Left lobe of liver (tissue), 2 donors: Measurements from ENCODE around the gene POFUT2. TPM values are rescaled to one million over a fixed set of nuclear protein-coding genes. Genes with fewer than 3 reads are reported as not detected.

Source experiments
- ATAC-seq: fragments of 200-7000 bp; cut with Tn5 transposase; one replicate; pipeline ENCODE4 v1.9.1; 2020; ENCODE audit warnings: mild to moderate bottlenecking, moderate library complexity
- DNase-seq: peaks from one replicate; pipeline ENCODE4 v3.0.0-alpha.2; 2020; ENCODE audit warnings: low spot score
- total RNA-seq: library from RNA; stranded (reverse); gene quantifications from one replicate; pipeline ENCODE4 v1.2.1, GENCODE V29; 2021
- donor health status: DM: no; HTN: no; CAD: no; lungs with moderate emphysema.
- donor health status: DM: no; HTN: yes; CAD: no.

POFUT2 gene
- total RNA-seq, 1 donor from 2014 or later = 17.5 TPM

DNA sequence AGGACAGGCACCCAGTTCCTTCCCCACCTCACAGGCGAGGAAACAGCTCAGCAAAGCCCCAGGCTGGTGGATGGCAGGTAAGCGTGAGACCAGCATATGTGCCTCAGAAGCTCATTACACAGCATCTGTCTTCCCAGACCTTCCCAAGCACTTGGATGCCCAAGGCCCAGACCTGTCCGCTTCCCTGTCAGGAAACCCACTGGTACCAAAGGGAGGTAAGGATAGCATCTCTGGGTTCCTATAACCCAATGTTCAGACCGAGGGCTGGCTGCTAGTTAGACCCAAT is 3.3 kb downstream of the POFUT2 start:
- DNase-seq (peak; percentile 40), ATAC-seq (no peak)

DNA sequence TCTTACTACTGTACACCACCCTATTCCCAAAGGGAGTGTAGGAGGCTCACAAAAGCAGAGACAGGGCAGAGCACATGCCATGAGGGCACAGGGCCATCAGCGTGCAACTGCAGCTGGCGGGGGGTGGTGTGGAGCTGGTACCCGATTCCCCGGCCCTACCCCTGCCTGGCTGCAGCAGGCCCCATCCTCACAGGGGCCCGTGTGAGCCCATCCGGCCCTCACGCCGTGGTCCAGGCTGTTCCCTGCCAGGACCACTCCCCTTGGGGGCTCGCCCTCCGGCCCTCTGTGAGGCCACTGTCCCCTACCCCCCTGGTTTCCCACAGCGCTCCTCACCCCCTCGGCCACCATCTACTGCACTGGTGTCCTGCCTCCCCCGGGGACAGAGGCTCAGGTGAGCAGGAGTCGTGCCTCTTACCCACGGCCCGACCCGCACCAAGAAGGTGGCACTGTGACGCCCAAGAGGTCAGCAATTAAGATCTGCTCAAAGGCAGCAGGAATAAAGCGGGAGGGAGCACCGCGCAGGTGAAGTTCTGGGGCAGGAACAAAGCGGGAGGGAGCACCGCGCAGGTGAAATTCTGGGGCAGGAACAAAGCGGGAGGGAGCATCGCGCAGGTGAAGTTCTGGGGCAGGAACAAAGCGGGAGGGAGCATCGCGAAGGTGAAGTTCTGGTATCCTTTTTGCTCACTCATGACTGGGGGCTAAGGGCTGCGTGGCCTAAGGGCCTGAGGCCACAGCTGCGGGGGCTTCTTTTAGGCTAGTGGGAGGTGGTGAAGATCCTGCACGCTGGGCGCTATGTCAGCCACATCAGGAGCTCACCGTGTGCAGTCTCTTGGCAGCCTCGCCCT is 3.9 kb downstream of the POFUT2 start:
- ATAC-seq = no peak
- peak; percentile 38 for DNase-seq

DNA sequence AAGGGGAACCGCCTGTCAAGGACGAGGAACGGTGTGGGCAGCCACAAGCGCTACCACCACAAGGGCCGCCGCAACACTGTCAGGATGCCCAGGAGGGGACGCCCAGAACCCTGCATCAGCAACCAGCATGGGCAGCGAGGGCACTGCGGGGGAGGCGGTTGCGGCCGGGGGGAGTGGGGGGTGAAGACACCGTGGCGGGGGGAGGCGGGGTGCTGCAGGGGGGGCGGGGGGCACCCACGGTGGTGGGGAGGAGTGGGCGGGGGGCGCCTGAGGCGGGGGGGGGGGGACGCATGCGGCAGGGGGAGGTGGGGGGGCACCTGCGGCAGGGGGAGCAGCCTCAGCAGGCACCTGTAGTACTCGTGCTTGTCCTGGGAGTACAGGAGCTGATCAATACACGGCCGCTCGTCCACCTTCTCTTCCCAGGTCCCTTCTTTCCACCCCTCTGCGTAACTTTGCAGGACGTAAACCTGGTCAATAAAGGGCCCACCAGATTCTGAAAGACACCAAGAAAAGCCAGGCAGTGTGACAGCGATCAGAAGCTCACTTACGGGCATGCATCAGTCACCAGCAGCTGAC is 4.6 kb downstream of the POFUT2 start:
- ATAC-seq (no peak), DNase-seq (peak; percentile 33)

DNA sequence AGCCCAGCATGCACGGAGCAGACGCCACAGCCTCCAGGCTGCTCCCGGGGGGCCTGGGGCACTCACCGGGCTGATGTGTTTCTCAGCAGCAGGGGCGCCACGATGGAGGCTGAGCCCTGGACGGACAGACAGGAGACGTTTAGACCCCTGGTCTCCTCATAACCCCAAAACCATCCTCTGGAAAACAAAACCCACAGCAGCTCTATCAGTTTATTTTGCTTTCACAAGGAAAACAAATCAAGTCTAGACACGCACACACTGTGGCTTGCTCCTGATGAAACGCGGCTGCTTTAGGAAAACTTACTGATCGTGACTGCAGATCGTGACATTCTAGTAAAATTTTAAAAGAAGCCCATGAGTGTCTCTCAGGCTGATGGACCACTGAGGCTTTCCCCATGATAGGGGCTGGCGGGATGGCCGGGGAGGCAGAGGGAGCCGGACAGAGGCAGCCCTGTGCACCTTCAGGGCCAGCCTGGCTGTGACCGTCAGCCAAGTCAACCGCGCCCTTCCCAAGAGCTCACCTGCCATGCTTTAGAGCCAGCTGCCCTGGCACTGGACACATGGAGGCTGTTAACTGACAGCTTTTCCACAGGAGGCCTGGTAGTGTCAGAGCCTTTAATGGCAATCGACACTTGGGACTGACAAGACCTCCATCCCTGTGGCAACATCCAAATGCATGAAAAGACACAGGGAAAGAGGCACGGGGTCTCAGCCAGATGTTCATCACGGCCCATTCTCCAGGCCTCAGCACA is 5.2 kb downstream of the POFUT2 start:
- ATAC-seq (no peak), DNase-seq (peak; percentile 33)

DNA sequence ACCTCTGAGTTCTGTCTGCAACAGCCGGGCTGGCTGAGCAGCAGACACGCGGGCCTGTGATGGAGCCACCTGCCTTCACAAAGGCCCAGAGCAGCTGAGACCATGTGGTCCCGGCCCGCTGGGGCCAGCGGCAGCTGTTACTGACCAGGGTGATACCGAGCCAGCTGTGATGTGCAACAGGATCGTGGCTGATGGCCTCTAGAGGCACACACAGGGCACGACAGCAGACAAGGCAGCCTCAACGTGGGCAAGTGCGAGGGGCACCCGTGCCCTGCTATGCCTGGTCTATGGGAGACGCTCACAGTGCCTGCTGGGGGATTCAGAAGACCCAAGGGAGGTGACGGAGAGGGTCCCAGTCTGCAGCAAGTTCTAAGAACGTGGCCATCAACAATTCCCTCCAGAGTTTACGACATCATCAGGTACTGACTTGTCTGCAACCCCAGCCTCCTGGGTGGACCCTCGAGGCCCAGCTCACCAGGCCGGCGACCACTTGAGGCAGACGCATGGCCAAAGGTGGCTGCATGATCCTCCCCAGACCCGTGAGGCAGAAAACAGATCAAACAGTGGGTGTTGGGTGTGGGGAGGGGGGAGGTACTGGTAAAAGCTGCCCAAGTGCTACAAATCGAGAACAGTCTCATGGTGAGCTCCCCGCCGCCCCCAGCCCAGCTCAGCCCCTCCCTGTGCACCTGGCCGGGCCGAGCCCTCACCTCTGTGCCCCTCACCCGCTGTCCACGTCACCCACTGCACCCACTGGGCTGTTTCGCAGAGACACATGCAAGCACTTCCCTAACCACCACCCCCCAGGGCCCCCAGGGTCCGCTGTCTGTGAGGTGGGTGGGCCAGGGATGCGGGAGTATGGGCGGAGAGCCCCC is 6.0 kb downstream of the POFUT2 start:
- DNase-seq = peak; percentile 40
- no peak for ATAC-seq

DNA sequence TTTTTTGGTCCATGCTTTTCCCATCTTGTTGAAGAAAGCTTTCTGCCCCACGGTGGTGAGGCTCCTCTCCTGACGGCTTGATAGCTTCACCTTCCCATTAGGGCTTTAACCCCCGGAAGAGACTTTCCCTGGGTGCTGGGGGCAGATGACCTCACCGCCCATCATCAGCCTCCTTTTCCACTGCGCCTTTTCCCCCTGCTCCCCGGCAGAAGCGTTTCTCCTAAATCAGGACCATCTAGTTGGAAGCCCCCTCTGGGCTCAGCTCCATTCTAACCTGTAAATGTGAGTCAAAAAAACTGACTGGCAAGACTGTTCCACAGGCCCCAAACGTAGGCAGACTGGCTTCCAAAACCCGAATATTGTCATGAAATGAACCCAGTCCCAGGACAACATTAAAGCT is 6.7 kb downstream of the POFUT2 start:
- DNase-seq = peak; percentile 12
- no peak for ATAC-seq

DNA sequence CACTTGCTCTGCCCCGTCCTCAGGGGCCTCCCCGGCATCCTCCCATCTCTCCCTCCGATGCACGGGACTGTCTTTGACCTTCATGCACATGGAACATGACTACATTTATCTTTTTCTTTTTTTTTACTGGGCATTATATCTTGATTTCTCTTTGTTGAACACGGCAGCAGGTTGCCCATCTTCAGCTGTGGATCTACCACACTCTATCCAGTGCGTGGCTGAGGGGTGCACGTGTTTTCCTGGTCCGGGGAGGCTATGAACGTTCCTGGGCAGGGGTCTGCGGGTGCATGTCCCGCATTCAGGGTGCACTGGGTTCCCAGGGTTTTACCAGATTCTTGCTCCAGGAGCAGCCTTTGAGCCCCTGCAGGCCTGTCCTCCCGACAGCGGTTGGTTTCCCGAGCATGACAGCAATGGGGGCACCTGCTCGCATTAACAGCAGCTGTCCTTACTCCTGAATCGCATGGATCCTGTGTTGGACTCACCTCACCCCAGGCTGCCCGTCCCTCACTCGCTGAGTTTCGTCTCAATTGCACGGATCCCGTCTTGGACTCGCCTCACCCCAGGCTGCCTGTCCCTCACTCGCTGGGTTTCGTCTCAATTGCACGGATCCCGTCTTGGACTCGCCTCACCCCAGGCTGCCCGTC is 7.4 kb downstream of the POFUT2 start:
- ATAC-seq = no peak
- peak; percentile 24 for DNase-seq

DNA sequence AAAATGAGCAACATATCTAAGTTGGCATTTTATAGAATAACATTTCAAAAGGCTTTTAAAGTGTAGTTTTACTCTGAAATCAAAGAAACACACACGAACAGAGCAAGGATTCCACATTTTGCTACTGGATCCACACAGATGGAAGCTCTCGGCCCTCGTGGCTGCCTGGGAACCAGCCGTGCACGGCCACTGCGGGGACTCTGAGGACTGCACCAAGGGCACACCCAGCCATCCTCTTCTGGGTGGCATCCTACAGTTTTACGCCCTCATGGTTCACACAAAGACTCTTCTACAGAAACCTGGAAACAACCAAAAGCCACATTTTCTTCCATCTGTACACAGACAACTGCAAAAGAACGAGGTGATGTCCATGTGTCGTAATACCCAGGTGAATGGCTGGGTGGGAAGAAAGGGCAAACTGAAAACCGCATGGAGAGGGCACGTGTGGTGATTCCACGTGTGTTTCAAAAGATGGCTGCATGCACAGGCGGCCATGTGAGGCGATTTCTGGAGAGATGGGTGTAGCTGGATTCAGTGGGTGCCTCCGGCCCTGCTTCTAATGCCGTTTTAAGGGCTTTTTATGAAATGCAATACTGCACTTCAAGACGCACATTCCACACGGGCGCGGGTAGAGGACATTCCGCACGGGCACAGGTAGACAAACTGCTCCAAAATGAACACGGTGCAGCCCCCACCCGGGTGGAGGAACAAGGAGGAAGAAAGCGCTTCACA is 8.1 kb downstream of the POFUT2 start:
- no peak for ATAC-seq

DNA sequence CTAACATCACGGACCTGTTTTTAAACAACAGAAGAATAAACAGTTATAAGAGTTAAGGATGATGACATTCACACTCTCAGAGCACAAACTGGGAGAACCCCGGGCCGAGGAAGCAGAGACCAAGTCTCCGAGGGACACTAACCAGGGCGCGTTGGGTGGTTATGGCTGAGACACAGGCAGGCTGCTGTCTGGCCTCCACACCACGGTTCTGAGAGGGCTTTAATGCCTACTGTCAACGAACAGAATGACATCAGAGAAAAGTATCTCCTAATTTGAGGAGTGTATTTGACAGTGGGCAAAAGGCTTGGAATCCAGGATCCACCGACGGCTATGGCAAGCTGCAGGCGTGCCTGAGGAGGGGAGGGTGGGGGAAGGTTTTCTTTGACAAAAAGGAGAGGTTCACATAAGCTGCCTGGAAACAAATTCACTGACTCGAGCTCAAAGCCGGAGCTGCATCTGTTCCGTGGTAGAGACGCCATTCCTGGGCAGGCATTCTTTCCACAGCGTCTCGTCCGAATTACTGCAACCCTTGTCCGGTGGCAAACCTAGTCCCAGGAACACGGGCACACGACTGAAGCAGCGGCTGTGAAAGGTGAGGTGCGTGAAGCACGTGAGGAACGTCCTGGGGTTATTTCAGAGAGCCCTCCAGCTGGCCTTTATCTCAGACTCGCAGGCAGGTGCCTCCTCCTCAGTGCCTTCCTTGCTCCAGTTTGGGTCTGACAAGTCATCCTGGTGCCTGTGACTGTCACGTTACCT is 9.4 kb downstream of the POFUT2 start:
- ATAC-seq = no peak
- peak; percentile 23 for DNase-seq

More for the DNA sequence above, 8.1 kb downstream of the POFUT2 start:
- DNase-seq = peak; percentile 38

DNA sequence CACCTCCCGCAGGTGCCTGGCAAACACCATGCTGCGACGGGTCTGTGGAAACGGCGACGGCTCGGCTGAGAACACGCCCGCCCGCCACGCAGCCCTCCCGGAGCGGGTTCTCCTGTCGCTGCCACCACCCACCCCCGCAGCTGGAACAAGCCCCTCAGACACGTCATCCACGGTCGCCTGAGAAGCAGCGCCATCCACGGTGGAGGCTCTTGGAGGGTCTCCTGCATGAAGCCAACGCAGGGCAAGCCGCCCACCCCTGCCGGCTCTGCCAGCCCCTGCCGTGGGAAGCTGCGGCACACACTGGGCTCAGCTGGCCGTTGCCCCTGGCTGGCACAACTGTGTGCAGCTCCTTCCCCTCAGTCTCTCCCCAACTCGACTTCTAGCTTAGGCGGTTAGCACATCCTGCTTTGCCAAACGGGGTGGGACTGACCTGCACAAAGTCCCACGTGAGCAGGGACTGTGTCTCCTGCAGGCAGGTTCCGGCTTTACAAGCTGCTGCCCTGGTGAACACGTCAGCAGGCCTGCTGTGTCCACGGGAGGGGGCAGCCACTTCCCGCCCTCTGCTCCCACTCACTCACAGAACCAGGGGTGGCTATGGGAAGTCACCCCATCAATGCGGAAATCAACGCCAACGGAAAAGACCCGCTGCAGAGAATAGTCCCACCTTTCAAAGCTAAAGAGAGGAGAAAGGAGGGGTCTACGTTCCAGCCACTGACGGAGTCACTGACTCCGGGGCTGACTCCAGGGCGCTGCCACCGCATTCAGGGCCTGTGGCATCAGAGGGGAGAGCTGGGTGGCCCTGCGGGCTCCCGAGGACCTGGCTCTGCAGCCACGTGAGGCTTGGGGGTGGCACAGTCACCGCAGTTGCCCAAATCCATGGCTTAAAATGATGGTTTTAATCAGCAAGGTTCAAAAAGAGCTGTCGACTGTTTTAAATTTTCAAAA is 10.3 kb downstream of the POFUT2 start:
- ATAC-seq = no peak
- DNase-seq = peak; percentile 40

DNA sequence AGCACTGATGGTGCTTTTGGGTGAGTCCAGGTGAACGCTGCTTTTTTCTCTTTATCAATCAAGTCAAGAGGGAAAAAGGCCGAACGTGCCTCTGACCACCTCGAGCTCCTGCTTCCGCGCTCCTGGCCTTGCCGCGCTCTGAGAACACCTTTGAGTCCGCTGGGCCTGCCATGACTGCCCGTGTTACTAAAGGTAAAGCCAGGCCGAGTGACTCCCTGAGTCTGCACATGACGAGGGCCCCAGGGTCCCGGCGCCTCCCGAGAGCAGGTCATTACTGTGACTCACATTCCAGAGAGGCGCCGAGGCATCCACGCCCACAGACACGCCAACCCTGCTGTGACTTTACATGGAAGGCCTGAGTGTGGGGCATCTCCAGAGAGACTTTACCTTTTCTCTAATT is 11.1 kb downstream of the POFUT2 start:
- peak; percentile 38 for DNase-seq

DNA sequence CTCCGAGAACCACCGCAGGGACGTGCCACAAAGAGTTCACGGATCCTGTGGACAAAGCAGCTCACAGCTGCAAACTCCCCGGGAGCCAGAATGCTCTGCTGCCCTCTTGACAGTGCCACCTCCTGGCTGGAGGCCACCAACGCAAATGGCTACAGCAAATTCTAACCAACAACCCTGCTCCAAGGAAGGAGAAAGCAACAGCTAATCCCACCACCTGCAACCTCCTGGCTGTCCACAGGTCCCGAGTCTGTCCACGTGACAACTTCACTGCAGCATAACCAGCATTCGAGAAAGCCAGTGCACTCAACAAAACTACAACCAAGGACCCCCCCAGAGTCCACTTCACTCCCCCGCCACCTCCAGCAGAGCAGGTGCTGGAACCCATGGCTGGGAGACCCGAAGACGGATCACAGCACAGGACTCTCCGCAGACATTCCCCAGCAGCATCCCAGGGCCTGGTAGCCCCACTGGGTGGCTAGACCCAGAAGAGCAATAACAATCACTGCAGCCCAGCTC is 17.3 kb downstream of the POFUT2 start:
- peak; percentile 81 for ATAC-seq
- peak; percentile 52 for DNase-seq

More for the DNA sequence above, 11.1 kb downstream of the POFUT2 start:
- ATAC-seq = no peak

DNA sequence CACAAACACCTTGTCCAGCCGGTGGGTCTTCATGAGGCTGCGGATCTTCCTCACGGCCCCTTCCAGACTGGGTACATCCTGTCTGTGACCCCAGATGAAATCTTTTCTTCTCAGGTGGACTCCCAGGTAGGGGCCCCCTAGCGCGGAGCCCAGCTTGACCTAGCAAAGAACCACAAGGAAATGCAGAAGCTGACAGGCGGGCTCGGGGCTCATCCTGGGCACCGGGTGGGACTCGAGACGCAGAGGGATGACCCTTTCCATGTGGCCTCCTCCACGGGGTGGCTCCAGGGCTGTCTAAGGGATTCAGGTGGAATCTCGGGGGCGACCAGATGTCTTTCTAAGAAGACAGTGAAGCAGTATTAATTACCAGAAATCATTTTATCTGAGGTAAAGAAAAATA is 17.8 kb downstream of the POFUT2 start:
- DNase-seq = peak; percentile 24
- no peak for ATAC-seq

DNA sequence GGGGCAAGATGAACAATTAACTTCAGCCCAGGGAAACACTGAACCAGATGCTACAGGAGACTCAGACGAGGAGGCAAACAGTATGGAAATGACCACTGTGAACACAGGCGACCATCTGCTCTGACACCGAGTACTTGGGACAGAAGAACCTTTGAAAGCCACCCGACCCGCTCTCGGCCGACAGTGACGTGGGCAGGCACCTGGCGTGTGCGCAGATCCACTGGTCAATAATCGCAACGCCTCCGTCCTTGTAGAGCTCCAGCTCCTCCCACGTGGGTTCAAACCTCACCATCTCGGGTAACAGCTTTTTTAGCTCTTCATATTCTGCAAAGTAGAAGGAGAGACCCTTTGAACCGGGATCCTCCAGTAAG is 20.3 kb downstream of the POFUT2 start:
- DNase-seq (peak; percentile 24), ATAC-seq (no peak)

DNA sequence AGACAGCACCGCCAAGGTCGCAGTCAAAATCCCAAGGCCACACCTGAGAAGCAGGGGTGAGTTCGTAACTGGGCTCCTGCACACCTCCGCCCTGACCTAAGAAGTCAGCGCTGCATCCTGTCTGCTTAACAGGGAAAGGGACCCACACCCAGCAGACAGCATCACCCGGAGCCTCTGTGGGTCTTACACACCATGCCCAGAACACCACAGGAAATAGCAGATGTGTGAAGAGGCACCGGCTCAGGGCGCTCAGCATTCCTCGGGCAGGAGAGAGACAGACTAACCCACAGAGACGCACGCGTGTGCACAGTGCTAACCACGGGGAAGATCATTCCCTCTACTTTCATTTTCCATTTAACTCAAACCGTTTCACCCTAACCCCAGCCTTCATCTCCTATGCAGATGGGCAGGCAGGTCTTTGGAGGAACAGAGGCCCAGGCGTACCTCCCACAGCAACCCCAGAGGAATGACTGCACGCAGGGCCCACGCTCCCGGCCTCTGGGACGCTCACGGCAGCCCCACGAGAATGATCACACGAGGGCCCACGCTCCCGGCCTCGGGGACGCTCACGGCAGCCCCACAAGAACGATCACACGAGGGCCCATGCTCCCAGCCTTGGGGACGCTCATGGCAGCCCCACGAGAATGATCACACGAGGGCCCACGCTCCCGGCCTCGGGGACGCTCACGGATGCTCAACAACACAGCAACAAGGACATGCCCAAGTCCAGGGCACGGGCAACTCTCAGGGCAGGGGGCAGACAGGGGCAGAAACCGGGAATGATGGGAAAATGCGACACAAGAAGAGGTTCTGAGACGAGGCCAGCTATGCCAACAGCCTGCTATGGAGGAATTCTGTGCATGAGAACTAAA is 20.9 kb downstream of the POFUT2 start:
- ATAC-seq (no peak), DNase-seq (peak; percentile 30)

DNA sequence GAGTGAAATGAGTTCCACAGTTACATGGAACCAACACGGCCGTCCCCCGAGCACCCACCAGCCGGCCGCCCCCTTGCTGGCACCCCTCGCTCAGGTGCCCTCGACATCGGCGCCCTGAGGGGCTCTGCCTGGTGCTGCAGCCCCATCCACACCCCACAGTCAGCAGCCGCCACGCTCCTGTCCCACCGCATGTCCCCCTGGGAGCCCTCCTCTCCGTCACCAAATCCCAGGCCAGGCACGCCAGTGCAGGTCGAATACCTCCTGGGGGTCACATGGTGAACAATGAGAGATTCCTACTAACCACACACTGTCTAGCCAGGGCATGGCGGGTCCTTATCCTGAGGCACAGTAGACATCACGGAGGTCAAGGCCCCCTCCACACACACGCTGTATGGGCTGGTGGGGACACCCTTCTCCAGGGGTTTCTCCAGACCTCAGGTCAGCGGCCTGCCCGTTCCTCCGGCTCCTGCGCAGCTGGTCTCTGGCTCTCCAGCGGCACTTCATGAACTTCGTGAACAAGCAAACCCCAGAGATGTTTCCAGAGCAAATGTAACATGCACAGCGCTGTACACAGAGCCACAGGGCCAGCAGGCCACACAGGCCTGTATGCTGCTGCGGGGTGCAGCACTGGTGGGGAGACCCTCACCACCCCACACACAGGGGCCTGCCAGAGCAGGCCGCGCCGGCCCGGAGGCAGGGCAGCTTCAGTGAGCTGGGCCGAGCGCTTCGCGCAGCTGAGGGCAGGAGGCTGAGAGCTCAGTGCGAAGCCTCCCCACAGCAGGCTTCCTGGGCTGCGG is 21.8 kb downstream of the POFUT2 start:
- peak; percentile 35 for DNase-seq
- ATAC-seq = no peak
